ENCODE measurements around the gene RFPL1.
"Not testable (repeated sequence)": the region's sequence is repeated elsewhere in the genome, so short reads cannot be mapped to it uniquely, and the experiment has no call there.

RFPL1 gene

GRCh38 chr22:29478326-29479276, 40.2 kb downstream of the RFPL1 start:
- no peak for DNase-seq (ENCODE audit: low read depth in 2 of 2)

- DNase-seq (ENCODE audit: low read depth in 2 of 2) = no peak
These were observed 41.3 kb downstream of the RFPL1 start, which contains the start of gene NEFH for GRCh38 chr22:29479417-29480261. NEFH (plus strand) TSS chr22:29480218; CDS start chr22:29480263, 45 bp downstream.

- DNase-seq (ENCODE audit: low read depth in 2 of 2) = no peak
These were observed 41.8 kb downstream of the RFPL1 start for GRCh38 chr22:29480262-29480511.

GRCh38 chr22:29480512-29481264, 42.3 kb downstream of the RFPL1 start:
- peak; percentile 18 to 36 for DNase-seq (ENCODE audit: low read depth in 2 of 2)

GRCh38 chr22:29481265-29482000, 43.0 kb downstream of the RFPL1 start:
- no peak for DNase-seq (ENCODE audit: low read depth in 2 of 2)

- DNase-seq (ENCODE audit: low read depth in 2 of 2) = no peak
These were observed 43.9 kb downstream of the RFPL1 start for GRCh38 chr22:29482253-29482652.

GRCh38 chr22:29482726-29483125, 44.3 kb downstream of the RFPL1 start:
- DNase-seq (ENCODE audit: low read depth in 2 of 2) = no peak

- no peak for DNase-seq (ENCODE audit: low read depth in 2 of 2)
These were observed 44.9 kb downstream of the RFPL1 start for GRCh38 chr22:29483254-29483653.

GRCh38 chr22:29484642-29485041, 46.3 kb downstream of the RFPL1 start:
- DNase-seq (ENCODE audit: low read depth in 2 of 2) = no peak

GRCh38 chr22:29485448-29485847, 47.1 kb downstream of the RFPL1 start:
- DNase-seq (ENCODE audit: low read depth in 2 of 2) = no peak

GRCh38 chr22:29487426-29487986, 49.1 kb downstream of the RFPL1 start:
- DNase-seq (ENCODE audit: low read depth in 2 of 2) = no peak

GRCh38 chr22:29489127-29489780, 50.9 kb downstream of the RFPL1 start:
- DNase-seq (ENCODE audit: low read depth in 2 of 2) = not testable (repeated sequence)

GRCh38 chr22:29491012-29491411, 52.6 kb downstream of the RFPL1 start:
- no peak for DNase-seq (ENCODE audit: low read depth in 2 of 2)

Data from stimulated activated CD8-positive, alpha-beta memory T cell treated with anti-CD3 and anti-CD28 coated beads, Interleukin-2, amount 100 ng/mL, for 48 hours (primary cell).